ENCODE measurements around the gene HMGCL. TPM values are rescaled to one million over a fixed set of nuclear protein-coding genes. Genes with fewer than 3 reads are reported as not detected.
"Not testable (repeated sequence)": the region's sequence is repeated elsewhere in the genome, so short reads cannot be mapped to it uniquely, and the experiment has no call there.

HMGCL gene
- total and polyA plus RNA-seq, 2 donors (not counting 1 experiment from before 2014, with no cell fraction given): 41.3 to 74.6 TPM

DNA sequence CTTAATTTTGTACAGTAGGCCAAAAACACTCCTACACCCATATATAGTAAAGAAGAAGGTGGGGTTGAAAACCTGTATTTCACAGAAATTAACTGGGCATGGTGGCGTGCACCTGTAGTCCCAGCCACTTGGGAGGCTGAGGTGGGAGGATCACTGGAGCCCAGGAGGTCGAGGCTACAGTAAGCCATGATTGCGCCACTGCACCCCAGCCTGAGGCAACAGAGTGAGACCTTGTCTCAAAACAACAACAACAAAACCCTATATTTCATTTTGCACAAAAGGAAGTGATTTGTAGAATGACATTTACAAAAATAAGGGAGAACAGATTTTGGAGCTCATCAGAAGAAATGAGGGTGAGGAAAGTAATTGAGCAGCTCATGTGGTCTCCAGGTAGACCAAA lies 36.5 kb downstream of the HMGCL start:
- Histone ChIP-seq H3K27me3 (ENCODE audit: control insufficient read depth, insufficient read depth, low read length) (no peaks in the 10 kb centered on the region), H3K9me3 (ENCODE audit: control insufficient read depth, insufficient read depth, low read depth, low read length) (no peaks in the 10 kb centered on the region), H3K4me1 (ENCODE audit: control insufficient read depth, extremely low read depth, insufficient read depth, low read length) (peaks cover 13% of the 10 kb centered on the region), H3K4me2 (ENCODE audit: extremely low read depth, insufficient read depth, low read length) (no peak overlapping the region), H3K27ac (ENCODE audit: insufficient read depth, low read length) (no peak overlapping the region), H3K79me2 (ENCODE audit: control insufficient read depth, insufficient read depth, low read length) (peaks cover 19% of the 10 kb centered on the region), H3K4me3 (replicated peaks in 1 of 4; ENCODE audit: control extremely low read depth in 1 of 4, insufficient read depth in 1 of 4, low read depth in 3 of 4, low read length in 4 of 4) (no peak overlapping the region), H2AFZ (ENCODE audit: low read length) (no peak overlapping the region), H3K9ac (ENCODE audit: insufficient read depth, low read length) (no peak overlapping the region), H3K36me3 (ENCODE audit: control insufficient read depth, insufficient read depth, low read length) (peaks cover 5% of the 10 kb centered on the region), H4K20me1 (ENCODE audit: control insufficient read depth, extremely low read depth, insufficient read depth, low read length) (no peaks in the 10 kb centered on the region)
- no peak for DNase-seq (ENCODE audit: low read depth in 2 of 2)
- TF ChIP-seq EZH2 (IDR thresholded peaks at IDR 0.05; ENCODE audit: low read length, missing control alignments): no peak
- no peak for TF ChIP-seq CTCF (conservative IDR thresholded peaks at IDR 0.05 in 1 of 2, IDR thresholded peaks at IDR 0.05 in 1 of 2; ENCODE audit: low read depth in 1 of 2, low read length in 2 of 2)

DNA sequence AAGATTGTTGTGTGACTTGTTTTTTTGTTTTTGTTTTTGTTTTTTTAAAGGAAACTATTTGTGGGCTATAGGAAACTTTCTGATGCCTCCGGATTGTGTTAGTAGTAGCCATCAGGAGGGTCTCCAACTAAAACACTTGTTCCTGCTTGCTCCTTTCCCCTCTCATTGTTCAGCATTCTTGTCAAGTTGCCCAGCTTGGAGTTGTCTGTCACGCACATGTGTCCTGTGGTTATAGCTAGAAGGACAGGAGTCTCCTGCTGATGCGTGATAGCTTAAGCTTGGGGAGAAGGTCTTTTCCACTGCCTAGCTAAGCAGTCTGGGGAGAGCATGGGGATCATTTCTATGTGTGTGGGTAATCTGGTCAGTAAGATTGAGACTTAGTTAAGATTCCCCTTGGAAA lies 37.5 kb downstream of the HMGCL start:
- peaks cover 15% of the 10 kb centered on the region for H3K79me2 ChIP-seq (ENCODE audit: control insufficient read depth, insufficient read depth, low read length)
- H3K4me3 ChIP-seq (replicated peaks in 1 of 4; ENCODE audit: control extremely low read depth in 1 of 4, insufficient read depth in 1 of 4, low read depth in 3 of 4, low read length in 4 of 4): no peak overlapping the region
- no peaks in the 10 kb centered on the region for H3K27me3 ChIP-seq (ENCODE audit: control insufficient read depth, insufficient read depth, low read length)
- no peak overlapping the region for H3K9ac ChIP-seq (ENCODE audit: insufficient read depth, low read length)
- no peak for TF ChIP-seq EZH2 (IDR thresholded peaks at IDR 0.05; ENCODE audit: low read length, missing control alignments)
- no peak for TF ChIP-seq CTCF (conservative IDR thresholded peaks at IDR 0.05 in 1 of 2, IDR thresholded peaks at IDR 0.05 in 1 of 2; ENCODE audit: low read depth in 1 of 2, low read length in 2 of 2)
- no peak overlapping the region for H3K4me2 ChIP-seq (ENCODE audit: extremely low read depth, insufficient read depth, low read length)
- H3K36me3 ChIP-seq (ENCODE audit: control insufficient read depth, insufficient read depth, low read length): peaks cover 5% of the 10 kb centered on the region
- no peak overlapping the region for H2AFZ ChIP-seq (ENCODE audit: low read length)
- H3K9me3 ChIP-seq (ENCODE audit: control insufficient read depth, insufficient read depth, low read depth, low read length): no peaks in the 10 kb centered on the region
- H3K4me1 ChIP-seq (ENCODE audit: control insufficient read depth, extremely low read depth, insufficient read depth, low read length): peaks cover 13% of the 10 kb centered on the region
- no peak for DNase-seq (ENCODE audit: low read depth in 2 of 2)
- no peak overlapping the region for H3K27ac ChIP-seq (ENCODE audit: insufficient read depth, low read length)
- H4K20me1 ChIP-seq (ENCODE audit: control insufficient read depth, extremely low read depth, insufficient read depth, low read length): no peaks in the 10 kb centered on the region

DNA sequence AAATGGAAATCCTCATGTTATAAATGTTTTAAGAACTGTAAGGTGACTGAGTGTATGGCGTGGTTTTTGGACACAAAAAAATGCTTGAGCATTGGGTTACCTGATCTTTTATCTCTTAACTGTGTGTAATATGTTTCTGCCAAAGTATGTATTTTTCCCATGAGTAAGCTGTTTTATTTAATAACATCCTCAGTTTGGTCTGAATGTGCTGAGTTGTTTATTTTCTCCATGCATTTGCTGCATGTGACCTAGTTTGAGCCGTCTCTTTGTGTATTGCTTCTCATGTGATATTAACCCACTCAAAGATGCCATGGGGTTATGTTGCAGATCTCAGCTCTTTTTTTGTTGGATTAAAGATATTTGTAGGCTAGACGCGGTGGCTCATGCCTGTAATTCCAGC lies 40.4 kb downstream of the HMGCL start:
- TF ChIP-seq CTCF (conservative IDR thresholded peaks at IDR 0.05 in 1 of 2, IDR thresholded peaks at IDR 0.05 in 1 of 2; ENCODE audit: low read depth in 1 of 2, low read length in 2 of 2): no peak
- H2AFZ ChIP-seq (ENCODE audit: low read length): no peak overlapping the region

GRCh38 chr1:23783141-23783540 lies 42.1 kb downstream of the HMGCL start:
- not testable (repeated sequence) for H3K4me2 ChIP-seq (ENCODE audit: extremely low read depth, insufficient read depth, low read length); H3K36me3 ChIP-seq (ENCODE audit: control insufficient read depth, insufficient read depth, low read length); H4K20me1 ChIP-seq (ENCODE audit: control insufficient read depth, extremely low read depth, insufficient read depth, low read length); DNase-seq (ENCODE audit: low read depth in 2 of 2); H3K27me3 ChIP-seq (ENCODE audit: control insufficient read depth, insufficient read depth, low read length); H3K4me3 ChIP-seq (replicated peaks in 1 of 4; ENCODE audit: control extremely low read depth in 1 of 4, insufficient read depth in 1 of 4, low read depth in 3 of 4, low read length in 4 of 4); H2AFZ ChIP-seq (ENCODE audit: low read length); H3K27ac ChIP-seq (ENCODE audit: insufficient read depth, low read length); H3K9me3 ChIP-seq (ENCODE audit: control insufficient read depth, insufficient read depth, low read depth, low read length); H3K9ac ChIP-seq (ENCODE audit: insufficient read depth, low read length)
- Histone ChIP-seq H3K79me2 (ENCODE audit: control insufficient read depth, insufficient read depth, low read length) (peaks cover 35% of the 10 kb centered on the region), H3K4me1 (ENCODE audit: control insufficient read depth, extremely low read depth, insufficient read depth, low read length) (peaks cover 11% of the 10 kb centered on the region)

More for the DNA sequence above, 40.4 kb downstream of the HMGCL start:
- H4K20me1 ChIP-seq (ENCODE audit: control insufficient read depth, extremely low read depth, insufficient read depth, low read length): no peaks in the 10 kb centered on the region
- no peak overlapping the region for H3K4me2 ChIP-seq (ENCODE audit: extremely low read depth, insufficient read depth, low read length)
- no peak overlapping the region for H3K27ac ChIP-seq (ENCODE audit: insufficient read depth, low read length)
- H3K9me3 ChIP-seq (ENCODE audit: control insufficient read depth, insufficient read depth, low read depth, low read length): no peaks in the 10 kb centered on the region
- no peaks in the 10 kb centered on the region for H3K27me3 ChIP-seq (ENCODE audit: control insufficient read depth, insufficient read depth, low read length)
- DNase-seq (ENCODE audit: low read depth in 2 of 2): no peak
- H3K9ac ChIP-seq (ENCODE audit: insufficient read depth, low read length): no peak overlapping the region
- H3K4me3 ChIP-seq (replicated peaks in 1 of 4; ENCODE audit: control extremely low read depth in 1 of 4, insufficient read depth in 1 of 4, low read depth in 3 of 4, low read length in 4 of 4): no peak overlapping the region
- peaks cover 3% of the 10 kb centered on the region for H3K4me1 ChIP-seq (ENCODE audit: control insufficient read depth, extremely low read depth, insufficient read depth, low read length)
- peaks cover 21% of the 10 kb centered on the region for H3K79me2 ChIP-seq (ENCODE audit: control insufficient read depth, insufficient read depth, low read length)
- H3K36me3 ChIP-seq (ENCODE audit: control insufficient read depth, insufficient read depth, low read length): peaks cover 5% of the 10 kb centered on the region

Measured in fibroblast of lung (primary cell).